Heart right ventricle (tissue), 16 donors: Measurements from ENCODE around the gene MAFG. TPM values are rescaled to one million over a fixed set of nuclear protein-coding genes. Genes with fewer than 3 reads are reported as not detected.

Experiments
- ATAC-seq, 8 donors: fragments of 200-7000 bp; cut with Tn5 transposase; one replicate each; pipeline ENCODE4 v1.9.1; 2020; ENCODE audit warnings: mild to moderate bottlenecking in 8 of 8, moderate library complexity in 8 of 8, moderate number of reproducible peaks in 1 of 8
- DNase-seq, 2 donors: peaks; one replicate each; pipeline ENCODE4 v3.0.0-alpha.2; 2020
- H3K27ac ChIP-seq, 10 donors: fragments of 200-600 bp; sonication (generic) in 2 of 10; one replicate each; pipeline versions ENCODE4 v1.5.0 to v1.8.0; 2020 to 2022; ENCODE audit warnings: mild to moderate bottlenecking in 3 of 10
- H3K27me3 ChIP-seq, 7 donors: fragments of 200-600 bp; one replicate each; pipeline ENCODE4 v1.8.0; 2021 to 2022; ENCODE audit warnings: mild to moderate bottlenecking in 2 of 7
- H3K36me3 ChIP-seq, 9 donors: fragments of 200-600 bp; sonication (generic) in 1 of 9; one replicate each; pipeline versions ENCODE4 v1.5.0 to v1.8.0; 2020 to 2022; ENCODE audit warnings: mild to moderate bottlenecking in 2 of 9
- H3K4me1 ChIP-seq, 9 donors: fragments of 200-600 bp; sonication (generic) in 1 of 9; one replicate each; pipeline versions ENCODE4 v1.5.0 to v1.8.0; 2020 to 2022; ENCODE audit warnings: mild to moderate bottlenecking in 4 of 9
- H3K4me3 ChIP-seq, 10 donors: fragments of 200-600 bp; sonication (generic) in 2 of 10; one replicate each; pipeline versions ENCODE4 v1.5.0 to v1.8.0; 2020 to 2022; ENCODE audit warnings: mild to moderate bottlenecking in 7 of 10, moderate library complexity in 2 of 10
- H3K9me3 ChIP-seq, 11 donors: fragments of 200-600 bp in 10 of 11; sonication (generic) in 2 of 11; one replicate each; pipeline versions ENCODE4 v1.5.0 to v1.8.0; 2013 to 2022; ENCODE audit warnings: mild to moderate bottlenecking in 2 of 11, control low read depth in 1 of 11, moderate library complexity in 1 of 11
- CTCF ChIP-seq, 9 donors: fragments of 200-600 bp; sonication (generic) in 2 of 9; IDR thresholded peaks; one replicate each; pipeline versions ENCODE4 v1.5.0 to v1.8.0; 2021 to 2022; ENCODE audit warnings: antibody characterized with exemption in 9 of 9, mild to moderate bottlenecking in 5 of 9, moderate library complexity in 1 of 9
- WGBS, 2 donors: extraction: QIAGEN DNeasy Blood & Tissue Kit; methylation state at CpG; one replicate each; pipeline ENCODE4 v1.1.7; 2013; ENCODE audit warnings: inconsistent platforms in 1 of 2; 5-methylcytosine and 5-hydroxymethylcytosine counted together
- intact Hi-C, 10 donors: fragments of 100-400 bp; cut with DNase I; formaldehyde crosslinking; loops; one replicate each; pipeline versions ENCODE4 v1.11.1 to v1.14.2; 2022
- polyA plus RNA-seq, 2 donors: library from polyadenylated mRNA; stranded (reverse); fragments of 200-250 nt; gene quantifications; one replicate each; pipeline ENCODE4 v1.2.3, GENCODE V29; 2013
- total RNA-seq, 10 donors: library from RNA; stranded (reverse); fragmentation: NEBNext Ultra II Directional in 3 of 10; extraction: Animal tissue kit (Norgen Biotek cat#: 25700) in 3 of 10; gene quantifications; one replicate each; pipeline versions ENCODE4 v1.2.1 to v1.2.4, GENCODE V29; 2021 to 2023
- donor health status: Arrhythmogenic right ventricular cardiomyopathy.
- donor health status: ischemic (EF 13 %, LVEDD 7.1; RV severe dilation, severe dysfunction).
- donor health status: healthy with polysubstance abuse.
- donor health status: DM: no; HTN: yes; CAD: no.
- donor health status: DM: no; HTN: no; CAD: no.
- donor health status: ischemic (EF 25% LVEDD 6.9; RV normal size, moderate dysfunction).
- donor health status: ischemic (EF 25% LVEDD 5.7; RV mildly dilated, moderate dysfunction).
- donor health status: healthy.
- donor health status: DM: yes; HTN: yes; CAD: no.
- donor health status: Ischemic cardiomyopathy.
- donor health status: ischemic (EF 35%, LVEDD 5.7; RV mildly dilated, moderate dysfunction).
- donor health status: nonischemic (EF 11% LVEDD 7.7; RV severe dilation, severe dysfunction).
- donor health status: DM: yes; HTN: yes; CAD: no.
- donor health status: PGD.
- donor health status: ischemic (EF 29% LVEDD 5.4; RV normal size, mild dysfunction).
- donor health status: nonischemic (EF 23%, LVEDD 6.1; RV moderate dilation, normal function).

Gene MAFG
- total and polyA plus RNA-seq, 12 donors: 10.5 to 30.9 (median 15.7) TPM

GRCh38 chr17:81905424-81905875 is 22.1 kb downstream of the MAFG start:
- WGBS, 2 donors: 96% methylated on average over 16 of the region's 16 CpGs
- Histone ChIP-seq H3K27ac (no peak overlapping the region), H3K36me3 (peaks cover 0 to 49% (median 3%) of the 10 kb centered on the region in 9 donors), H3K27me3 (peaks cover 0 to 26% (median 0%) of the 10 kb centered on the region in 7 donors), H3K4me3 (no peak overlapping the region), H3K9me3 (no peaks in the 10 kb centered on the region), H3K4me1 (peaks cover 10 to 24% (median 20%) of the 10 kb centered on the region in 9 donors)
- TF ChIP-seq CTCF (IDR thresholded peaks at IDR 0.05): no peak
- intact Hi-C loops: loop anchor here in 1 of 10 donors (5.0 kb wide), 1 partner anchor 762 kb away; no protein-coding TSS in a partner anchor
- no peak for ATAC-seq
- DNase-seq: no peak

DNA sequence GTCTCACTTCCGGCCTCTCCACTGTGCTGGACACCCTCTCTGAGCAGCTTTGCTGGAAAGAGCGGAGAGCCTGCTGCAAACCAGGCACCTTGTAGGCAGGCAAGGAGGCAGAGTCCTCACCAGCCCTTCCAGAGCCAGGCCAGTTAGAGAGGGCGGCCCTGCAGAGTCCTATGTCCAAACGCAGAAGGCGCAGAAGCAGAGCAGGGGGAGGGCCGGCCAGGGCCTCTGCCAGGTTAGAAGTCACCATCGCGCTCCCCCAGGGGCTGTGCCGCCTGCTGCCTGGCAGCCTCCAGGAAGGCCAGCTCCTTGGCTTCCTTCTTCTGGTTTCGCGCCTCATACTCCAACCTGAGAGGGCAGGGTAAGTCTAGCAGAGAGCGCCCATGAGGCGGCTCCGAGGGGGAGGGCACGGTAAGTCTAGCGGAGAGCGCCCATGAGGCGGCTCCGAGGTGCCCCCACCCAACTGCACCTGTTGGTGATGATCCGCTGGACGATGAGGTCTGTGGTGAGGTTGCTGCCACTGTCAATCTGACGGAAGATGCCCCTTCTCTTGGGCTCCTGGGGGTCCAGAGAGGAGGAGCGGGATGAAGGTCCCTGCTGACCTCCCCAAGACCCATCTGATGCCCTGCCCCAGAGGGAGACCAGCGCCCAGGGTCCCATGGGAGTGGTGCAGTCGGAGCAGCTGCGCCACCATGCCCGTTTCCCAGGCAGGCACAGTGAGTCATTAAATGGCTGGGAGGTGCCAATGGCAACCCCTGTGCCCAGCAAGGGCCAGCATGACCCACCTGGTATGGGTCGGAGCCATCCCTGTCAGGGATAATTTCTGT is 22.7 kb downstream of the MAFG start:
- peak in 1 of 2 donors; percentile 3 for DNase-seq
- WGBS, 2 donors: 89 to 92% methylated on average over 28 of the region's 28 CpGs
- peaks cover 0 to 26% (median 0%) of the 10 kb centered on the region in 7 donors for H3K27me3 ChIP-seq
- no peak for TF ChIP-seq CTCF (IDR thresholded peaks at IDR 0.05)
- ATAC-seq: no peak
- no peaks in the 10 kb centered on the region for H3K9me3 ChIP-seq
- H3K27ac ChIP-seq: no peak overlapping the region
- peaks cover 4 to 18% (median 13%) of the 10 kb centered on the region in 9 donors for H3K4me1 ChIP-seq
- H3K36me3 ChIP-seq: peaks cover 0 to 56% (median 3%) of the 10 kb centered on the region in 9 donors
- H3K4me3 ChIP-seq: no peak overlapping the region
- intact Hi-C loops: loop anchor here in 1 of 10 donors (5.0 kb wide), 1 partner anchor 762 kb away; no protein-coding TSS in a partner anchor

DNA sequence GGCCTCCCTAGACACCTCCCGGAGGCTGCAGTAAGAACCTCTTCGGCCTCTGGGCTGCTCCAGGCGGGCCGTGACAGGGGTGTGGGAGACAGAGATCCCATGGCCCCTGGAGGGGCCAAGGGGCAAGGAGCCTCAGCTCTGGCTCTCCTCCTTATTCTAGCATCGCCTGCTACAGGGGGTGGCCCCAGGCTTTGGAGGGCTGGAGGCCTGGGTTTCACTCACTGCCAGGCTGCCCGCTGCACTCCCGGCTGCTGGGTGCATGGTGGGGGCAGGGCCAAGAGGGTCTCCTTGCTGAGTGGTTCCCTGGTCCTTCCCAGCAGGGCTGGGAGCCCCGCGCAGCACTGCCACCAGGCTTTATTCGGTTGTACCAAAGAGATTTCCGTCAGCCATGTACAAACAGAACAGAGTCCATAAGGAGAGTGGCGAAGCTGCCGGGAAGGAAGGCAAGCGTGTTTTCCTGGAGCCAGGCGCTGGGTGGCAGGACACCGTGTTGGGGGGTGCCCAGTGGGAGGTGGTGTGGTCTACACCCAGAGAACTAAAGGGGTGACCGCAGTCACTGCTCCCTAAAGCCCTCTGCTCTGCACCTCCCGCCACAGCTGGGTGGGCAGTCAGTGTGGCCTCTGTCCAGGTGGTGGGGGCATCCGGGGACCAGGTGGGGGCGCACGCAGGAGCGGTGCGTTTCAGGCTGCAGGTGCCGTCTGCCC is 23.5 kb downstream of the MAFG start:
- WGBS, 2 donors: 94 to 97% methylated on average over 24 of the region's 24 CpGs
- ATAC-seq (no peak), DNase-seq (peak in 1 of 2 donors; percentile 3)
- peaks cover 3 to 16% (median 13%) of the 10 kb centered on the region in 9 donors for H3K4me1 ChIP-seq
- peaks cover 0 to 61% (median 3%) of the 10 kb centered on the region in 9 donors for H3K36me3 ChIP-seq
- no peak for TF ChIP-seq CTCF (IDR thresholded peaks at IDR 0.05)
- no peak overlapping the region for H3K27ac ChIP-seq
- H3K27me3 ChIP-seq: peaks cover 0 to 26% (median 0%) of the 10 kb centered on the region in 7 donors
- intact Hi-C loops: no loop called here
- H3K9me3 ChIP-seq: no peaks in the 10 kb centered on the region
- no peak overlapping the region for H3K4me3 ChIP-seq

- peaks cover 3 to 16% (median 13%) of the 10 kb centered on the region in 9 donors for H3K4me1 ChIP-seq
- no peak for DNase-seq
- peaks cover 0 to 26% (median 0%) of the 10 kb centered on the region in 7 donors for H3K27me3 ChIP-seq
- H3K9me3 ChIP-seq: no peaks in the 10 kb centered on the region
- H3K36me3 ChIP-seq: peaks cover 0 to 62% (median 9%) of the 10 kb centered on the region in 9 donors
- no peak overlapping the region for H3K27ac ChIP-seq
- 93 to 94% methylated on average over 10 of the region's 10 CpGs for WGBS, 2 donors
- peak in 2 of 8 donors; percentile 1 to 10 for ATAC-seq
- no peak for TF ChIP-seq CTCF (IDR thresholded peaks at IDR 0.05)
- intact Hi-C loops: no loop called here
- H3K4me3 ChIP-seq: no peak overlapping the region
These were observed 24.1 kb downstream of the MAFG start for GRCh38 chr17:81903415-81903831.
